ENCODE data around the gene RIPOR2.

GRCh38 chr6:24968783-24969182, 33.0 kb upstream of the RIPOR2 start:
- no peak for TF ChIP-seq POLR2A (IDR thresholded peaks at IDR 0.05; ENCODE audit: low read depth, low read length)
- no peak for TF ChIP-seq CTCF (IDR thresholded peaks at IDR 0.05; ENCODE audit: extremely low read depth in 1 of 2, insufficient read depth in 1 of 2, low read depth in 1 of 2, low read length in 2 of 2)
- TF ChIP-seq POLR2AphosphoS5 (IDR thresholded peaks at IDR 0.05; ENCODE audit: insufficient read depth, low read depth, low read length): no peak
- TF ChIP-seq EZH2 (IDR thresholded peaks at IDR 0.05; ENCODE audit: borderline replicate concordance, low read depth, low read length, severe bottlenecking): no peak

All from endothelial cell of umbilical vein (primary cell).